Sigmoid colon (tissue), 4 donors: Measurements from ENCODE around the gene GJC1.

Source experiments
- POLR2A ChIP-seq, 2 donors: fragments of 450-650 bp; IDR thresholded peaks; one replicate each; pipeline ENCODE4 v1.6.1; 2016; ENCODE audit warnings: antibody characterized with exemption in 2 of 2, mild to moderate bottlenecking in 2 of 2, moderate library complexity in 2 of 2
- POLR2AphosphoS5 ChIP-seq, 4 donors: sonication (generic); formaldehyde crosslinking; IDR thresholded peaks; one replicate each; pipeline ENCODE4 v1.6.1; 2017; ENCODE audit warnings: antibody characterized with exemption in 4 of 4
- TF ChIP-seq, protein P1 (sequence below), 4 experiments: fragments of 450-650 bp in 3 of 4; fragments of 200-600 bp in 1 of 4; IDR thresholded peaks; one replicate each; pipeline ENCODE4 v1.5.1; 2016 to 2019; ENCODE audit warnings: antibody characterized with exemption in 4 of 4, mild to moderate bottlenecking in 3 of 4, moderate library complexity in 2 of 4

DNA sequence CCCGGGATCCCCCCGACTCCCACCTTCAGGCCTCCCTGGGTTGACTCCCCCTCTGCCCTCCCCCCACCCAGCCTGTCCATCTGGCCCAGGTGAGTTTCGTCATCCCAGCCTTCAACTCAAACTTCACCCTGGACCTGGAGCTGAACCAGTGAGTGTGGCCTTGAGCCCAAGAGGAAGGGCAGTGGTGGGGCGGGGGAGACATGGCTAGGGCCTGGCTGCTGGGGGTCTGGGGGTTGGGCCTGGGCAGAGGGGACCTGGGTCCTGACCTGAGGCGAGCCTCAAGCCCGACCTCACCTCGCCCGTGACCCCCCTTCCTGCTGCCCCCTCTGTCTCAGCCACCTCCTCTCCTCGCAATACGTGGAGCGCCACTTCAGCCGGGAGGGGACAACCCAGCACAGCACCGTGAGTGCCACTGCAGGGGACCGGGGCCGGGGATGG lies 60.4 kb downstream of the GJC1 start:
- TF ChIP-seq POLR2A (IDR thresholded peaks at IDR 0.05) (no peak), POLR2AphosphoS5 (IDR thresholded peaks at IDR 0.05) (no peak)
- TF ChIP-seq, protein P1, sequence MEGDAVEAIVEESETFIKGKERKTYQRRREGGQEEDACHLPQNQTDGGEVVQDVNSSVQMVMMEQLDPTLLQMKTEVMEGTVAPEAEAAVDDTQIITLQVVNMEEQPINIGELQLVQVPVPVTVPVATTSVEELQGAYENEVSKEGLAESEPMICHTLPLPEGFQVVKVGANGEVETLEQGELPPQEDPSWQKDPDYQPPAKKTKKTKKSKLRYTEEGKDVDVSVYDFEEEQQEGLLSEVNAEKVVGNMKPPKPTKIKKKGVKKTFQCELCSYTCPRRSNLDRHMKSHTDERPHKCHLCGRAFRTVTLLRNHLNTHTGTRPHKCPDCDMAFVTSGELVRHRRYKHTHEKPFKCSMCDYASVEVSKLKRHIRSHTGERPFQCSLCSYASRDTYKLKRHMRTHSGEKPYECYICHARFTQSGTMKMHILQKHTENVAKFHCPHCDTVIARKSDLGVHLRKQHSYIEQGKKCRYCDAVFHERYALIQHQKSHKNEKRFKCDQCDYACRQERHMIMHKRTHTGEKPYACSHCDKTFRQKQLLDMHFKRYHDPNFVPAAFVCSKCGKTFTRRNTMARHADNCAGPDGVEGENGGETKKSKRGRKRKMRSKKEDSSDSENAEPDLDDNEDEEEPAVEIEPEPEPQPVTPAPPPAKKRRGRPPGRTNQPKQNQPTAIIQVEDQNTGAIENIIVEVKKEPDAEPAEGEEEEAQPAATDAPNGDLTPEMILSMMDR (IDR thresholded peaks at IDR 0.05), result no peak
